GM21576 (cell line): ENCODE measurements around the gene RPL3.
"Not testable (repeated sequence)": the region's sequence is repeated elsewhere in the genome, so short reads cannot be mapped to it uniquely, and the experiment has no call there.

Source experiments
- ATAC-seq: cut with Tn5 transposase; IDR thresholded peaks from one replicate; pipeline ENCODE4 v1.9.1; 2021; ENCODE audit warnings: mild to moderate bottlenecking, moderate library complexity; ENCODE audit not compliant: unreplicated experiment

RPL3 gene

DNA sequence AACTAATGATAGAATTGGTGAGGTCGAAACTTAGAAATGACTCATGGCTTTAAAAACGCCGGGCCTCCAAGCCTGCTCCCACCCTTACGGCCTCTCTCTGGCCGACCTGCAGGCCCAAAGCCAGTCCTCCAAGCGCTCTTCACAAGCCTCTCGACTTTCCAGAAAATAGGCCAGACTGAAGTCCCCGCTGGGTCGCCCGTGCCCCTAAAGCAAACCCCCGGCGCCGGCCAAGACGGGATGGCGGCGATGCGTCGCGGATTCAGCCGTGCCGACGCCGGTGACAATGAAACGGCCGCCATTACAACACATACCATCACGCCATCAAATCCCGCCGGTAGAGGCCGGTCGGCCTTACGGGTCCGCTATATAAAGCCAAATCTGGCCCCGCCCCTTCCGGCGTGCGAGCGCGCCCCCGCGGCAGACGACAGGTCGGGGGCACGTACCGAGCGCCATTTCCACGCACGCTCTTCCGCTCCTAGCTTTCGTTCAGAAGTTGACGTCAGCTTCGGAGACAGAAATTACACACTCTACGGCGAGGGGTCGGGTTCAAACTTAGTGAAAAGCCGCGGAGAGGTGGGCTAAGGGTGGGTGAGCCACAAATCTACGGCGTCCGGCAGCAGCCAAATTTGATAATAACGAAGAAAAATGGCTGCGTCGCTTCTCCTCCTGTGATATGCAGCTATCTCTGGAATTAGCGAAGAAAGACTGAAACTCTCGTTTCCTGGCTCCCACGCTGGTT, at the start of gene RPL3:
RPL3 (minus strand) TSS at position 340 of the 739 bp plus-strand sequence; CDS start at position 314, 26 bp downstream.
- ATAC-seq: peak; percentile 75

DNA sequence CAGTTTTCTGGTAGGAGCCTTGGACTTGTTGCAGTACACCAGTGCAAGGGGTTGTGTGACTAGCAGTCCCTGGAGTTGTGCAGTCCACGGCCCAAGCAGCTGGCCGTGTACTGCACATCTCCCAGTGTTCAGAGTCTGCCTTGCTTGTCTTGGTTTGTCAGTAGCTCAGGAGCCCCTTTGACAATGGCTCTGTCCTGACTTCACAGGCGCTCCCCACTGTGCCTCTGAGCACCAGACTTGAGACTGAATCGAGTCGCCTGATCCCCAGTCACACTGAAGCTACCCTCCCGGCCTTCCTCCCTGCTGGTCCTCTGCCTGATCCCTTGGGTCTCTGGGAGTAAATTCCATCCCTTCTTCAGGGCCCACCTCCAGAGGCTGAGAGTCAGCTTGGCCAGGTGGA, 49.8 kb upstream of the RPL3 start:
- no peak for ATAC-seq

DNA sequence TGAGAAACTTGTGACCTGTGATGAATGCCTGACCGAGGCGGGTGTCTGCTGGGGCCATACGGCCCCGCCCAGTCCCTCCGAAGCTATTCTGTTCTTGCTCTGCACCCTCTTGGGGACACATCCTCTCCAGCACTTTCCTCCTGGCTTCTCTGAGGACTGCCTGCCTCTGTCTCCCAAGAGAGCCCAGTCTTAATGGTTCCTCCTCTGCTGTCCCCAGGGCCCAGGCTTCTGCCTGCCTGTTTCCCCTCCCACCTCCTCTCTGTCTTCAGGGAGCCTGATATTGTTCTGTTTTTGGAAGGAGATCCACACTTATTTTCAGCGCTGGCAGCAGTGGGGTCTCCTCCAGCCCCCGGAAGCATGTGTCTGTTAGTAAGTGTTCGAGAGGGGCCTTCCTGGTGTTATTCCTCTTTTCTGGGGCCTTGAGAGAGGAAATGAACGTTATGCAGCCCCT, 49.1 kb upstream of the RPL3 start:
- no peak for ATAC-seq

DNA sequence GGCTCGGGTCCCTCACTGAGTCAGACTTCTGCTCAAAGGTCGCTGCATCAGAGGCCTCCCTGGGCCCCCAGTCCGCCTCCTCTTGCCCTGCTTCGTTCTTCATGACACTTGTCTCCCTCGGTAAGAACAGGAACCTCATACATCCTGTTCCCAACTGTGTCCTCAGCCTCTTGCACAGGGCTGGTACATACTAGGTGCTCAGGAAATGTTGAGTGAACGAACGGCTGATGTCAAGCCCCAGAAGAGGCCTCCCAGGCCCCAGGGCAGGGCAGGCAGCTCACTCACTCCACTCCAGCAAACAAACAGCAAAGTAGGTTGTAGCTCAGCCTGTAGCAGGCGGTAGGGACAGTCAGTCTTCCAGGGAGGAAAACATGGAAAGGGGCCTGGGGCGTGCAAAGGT, 47.6 kb upstream of the RPL3 start:
- no peak for ATAC-seq

GRCh38 chr22:39365492-39365780, 46.0 kb upstream of the RPL3 start:
- no peak for ATAC-seq

GRCh38 chr22:39364714-39365491, 45.5 kb upstream of the RPL3 start:
- no peak for ATAC-seq

DNA sequence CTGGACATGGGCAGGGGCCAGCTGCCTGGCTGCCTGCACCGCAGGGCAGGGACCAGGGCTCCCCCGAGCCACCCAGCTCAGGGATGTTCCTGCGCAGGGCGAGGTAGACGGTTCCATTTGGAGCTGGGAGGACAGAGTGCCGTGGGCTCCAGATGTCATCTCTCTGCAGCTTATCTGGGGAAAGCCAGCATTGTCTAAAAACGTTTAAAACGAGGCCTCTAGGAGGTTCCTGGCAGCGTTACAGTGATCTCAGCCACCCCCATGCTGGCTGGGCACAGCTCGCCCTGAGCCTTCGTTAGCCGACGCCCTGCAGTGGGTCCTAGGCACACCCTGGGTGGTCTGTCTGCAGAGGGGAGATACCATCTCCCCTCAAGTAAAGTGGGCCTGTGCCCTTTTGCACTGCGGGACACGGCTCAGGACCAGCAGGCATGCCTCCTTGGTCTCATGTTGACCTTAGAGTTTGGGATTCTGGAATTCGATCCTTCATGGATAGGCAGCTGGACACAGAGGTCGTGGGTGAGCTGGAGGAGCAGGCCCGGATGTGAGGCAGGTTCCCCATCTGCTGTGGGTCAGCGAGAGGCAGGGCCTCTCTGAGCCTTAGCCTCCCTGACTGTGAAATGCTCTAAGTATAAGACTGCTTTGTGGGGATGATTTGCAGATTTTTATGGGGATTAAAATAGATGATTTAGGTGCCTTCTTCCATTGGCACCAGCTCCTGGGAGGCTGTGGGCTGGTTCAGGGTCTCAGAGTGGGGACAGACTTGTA, 44.5 kb upstream of the RPL3 start:
- no peak for ATAC-seq

- no peak for ATAC-seq
Measured at GRCh38 chr22:39362932-39363331, 43.5 kb upstream of the RPL3 start.

DNA sequence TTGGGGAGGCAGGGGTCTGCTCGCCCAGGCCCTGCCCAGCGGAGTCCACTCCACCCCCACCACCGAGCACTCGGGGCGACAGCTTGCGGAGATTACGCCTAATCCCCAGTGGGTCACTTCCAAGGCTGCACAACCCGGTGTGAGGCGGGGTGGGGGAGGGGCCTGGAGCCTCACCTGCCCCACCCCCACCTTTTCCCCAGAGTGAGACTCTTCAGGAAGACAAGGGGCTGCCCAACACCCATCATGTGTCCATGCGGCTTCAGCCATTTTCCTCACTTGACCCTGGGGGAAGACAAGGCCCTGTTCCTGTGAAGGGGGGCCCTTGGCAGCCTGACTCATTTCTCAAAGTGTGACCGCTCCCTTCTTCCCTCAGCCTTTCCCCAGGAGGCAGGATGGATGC, 42.8 kb upstream of the RPL3 start:
- ATAC-seq: no peak

DNA sequence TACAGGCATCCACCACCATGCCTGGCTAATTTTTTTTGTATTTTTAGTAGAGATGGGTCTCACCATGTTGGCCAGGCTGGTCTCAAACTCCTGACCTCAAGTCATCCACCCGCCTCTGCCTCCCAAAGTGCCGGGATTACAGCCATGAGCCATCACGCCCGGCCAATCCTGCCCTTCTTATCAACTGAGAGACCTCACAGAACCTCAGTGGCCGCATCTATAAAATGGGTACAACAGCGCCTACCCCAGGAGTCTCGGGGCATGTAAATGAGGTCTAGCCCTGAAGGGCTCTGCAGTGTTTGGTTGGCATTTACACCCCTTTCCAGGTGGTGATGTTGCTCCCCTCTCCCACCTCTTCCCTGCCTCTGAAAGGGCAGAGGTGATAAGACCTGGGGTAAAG, 42.1 kb upstream of the RPL3 start:
- ATAC-seq: no peak

DNA sequence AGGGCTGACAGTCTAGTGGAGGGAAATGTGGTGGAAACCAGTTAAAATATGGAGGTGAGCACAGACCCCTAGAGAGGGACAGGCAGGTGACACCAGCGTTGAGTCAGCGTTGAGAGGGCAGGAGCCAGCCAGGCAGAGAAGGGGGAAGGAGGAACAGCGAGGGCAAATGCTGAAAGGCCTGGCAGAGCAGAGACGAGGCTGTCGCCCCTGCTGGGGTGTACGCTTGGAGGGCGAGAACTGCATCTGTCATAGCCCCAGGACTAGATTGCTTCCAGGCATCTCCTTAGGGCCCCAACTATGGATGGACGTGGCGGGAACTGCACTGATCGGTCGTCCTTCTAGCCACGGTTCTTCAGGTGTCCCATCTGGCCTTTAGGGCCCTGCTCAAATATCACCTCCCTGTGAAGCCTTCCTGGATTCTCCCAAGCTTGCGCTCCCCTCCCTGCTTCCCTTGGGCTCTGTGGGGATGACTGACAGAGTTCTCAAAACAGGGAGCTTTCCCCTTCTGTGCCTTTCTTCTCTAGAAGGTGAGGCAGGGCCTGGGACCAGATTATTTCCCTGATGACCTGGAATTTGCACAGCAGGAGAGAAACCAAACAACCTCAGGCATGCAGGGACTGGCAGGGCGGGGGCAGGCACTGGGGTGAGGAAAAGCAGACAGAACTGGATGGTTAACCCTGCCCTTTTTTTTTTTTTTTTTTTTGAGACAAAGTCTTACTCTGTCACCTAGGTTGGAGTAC, 41.4 kb upstream of the RPL3 start:
- no peak for ATAC-seq

DNA sequence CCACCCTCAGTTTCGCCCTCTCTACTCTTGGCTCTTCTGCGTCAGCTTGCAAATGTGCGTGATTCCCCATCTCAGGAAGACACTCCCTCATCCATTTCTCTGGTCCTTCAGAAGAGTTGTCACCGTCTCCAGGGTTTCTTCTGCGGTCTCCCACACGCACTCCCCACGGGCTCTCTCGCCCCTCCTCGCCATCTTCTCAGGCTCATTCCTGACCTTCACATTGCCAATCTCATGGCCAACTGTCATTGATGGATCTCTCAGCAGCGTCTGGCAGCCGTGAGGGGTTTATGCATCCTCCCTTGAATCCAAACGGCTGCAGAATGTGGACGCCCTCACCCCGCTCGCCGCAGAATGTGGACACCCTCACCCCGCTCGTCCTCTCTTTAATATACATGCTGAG, 40.8 kb upstream of the RPL3 start:
- ATAC-seq: no peak

DNA sequence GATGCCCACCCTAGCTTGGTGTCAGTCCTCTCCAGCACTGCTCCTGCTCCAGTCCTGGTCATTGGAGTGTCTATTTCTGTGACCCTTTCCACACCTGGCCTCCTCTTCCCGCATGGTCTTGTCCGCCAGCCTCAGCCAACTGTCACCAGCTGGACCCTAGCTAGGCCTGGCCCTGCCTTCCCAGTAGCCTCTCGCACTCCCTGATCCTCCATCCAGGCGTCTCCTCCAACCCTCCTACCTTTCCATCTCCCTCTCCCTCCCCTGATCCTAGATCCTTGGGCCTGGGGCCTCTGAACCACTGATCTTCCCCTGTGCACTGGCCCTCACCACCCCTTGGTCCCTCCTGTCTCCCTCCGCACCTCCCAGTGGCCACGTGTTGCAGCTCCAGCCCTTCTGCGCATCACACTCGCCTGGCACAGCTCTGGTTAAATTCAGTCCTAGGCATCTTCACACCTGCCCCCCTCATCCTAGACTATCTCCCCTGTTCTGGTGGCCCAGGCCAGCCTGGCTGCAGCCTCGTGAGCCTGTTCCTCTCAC, 40.3 kb upstream of the RPL3 start:
- no peak for ATAC-seq

- not testable (repeated sequence) for ATAC-seq
Measured at GRCh38 chr22:39358197-39358596, 38.8 kb upstream of the RPL3 start.

DNA sequence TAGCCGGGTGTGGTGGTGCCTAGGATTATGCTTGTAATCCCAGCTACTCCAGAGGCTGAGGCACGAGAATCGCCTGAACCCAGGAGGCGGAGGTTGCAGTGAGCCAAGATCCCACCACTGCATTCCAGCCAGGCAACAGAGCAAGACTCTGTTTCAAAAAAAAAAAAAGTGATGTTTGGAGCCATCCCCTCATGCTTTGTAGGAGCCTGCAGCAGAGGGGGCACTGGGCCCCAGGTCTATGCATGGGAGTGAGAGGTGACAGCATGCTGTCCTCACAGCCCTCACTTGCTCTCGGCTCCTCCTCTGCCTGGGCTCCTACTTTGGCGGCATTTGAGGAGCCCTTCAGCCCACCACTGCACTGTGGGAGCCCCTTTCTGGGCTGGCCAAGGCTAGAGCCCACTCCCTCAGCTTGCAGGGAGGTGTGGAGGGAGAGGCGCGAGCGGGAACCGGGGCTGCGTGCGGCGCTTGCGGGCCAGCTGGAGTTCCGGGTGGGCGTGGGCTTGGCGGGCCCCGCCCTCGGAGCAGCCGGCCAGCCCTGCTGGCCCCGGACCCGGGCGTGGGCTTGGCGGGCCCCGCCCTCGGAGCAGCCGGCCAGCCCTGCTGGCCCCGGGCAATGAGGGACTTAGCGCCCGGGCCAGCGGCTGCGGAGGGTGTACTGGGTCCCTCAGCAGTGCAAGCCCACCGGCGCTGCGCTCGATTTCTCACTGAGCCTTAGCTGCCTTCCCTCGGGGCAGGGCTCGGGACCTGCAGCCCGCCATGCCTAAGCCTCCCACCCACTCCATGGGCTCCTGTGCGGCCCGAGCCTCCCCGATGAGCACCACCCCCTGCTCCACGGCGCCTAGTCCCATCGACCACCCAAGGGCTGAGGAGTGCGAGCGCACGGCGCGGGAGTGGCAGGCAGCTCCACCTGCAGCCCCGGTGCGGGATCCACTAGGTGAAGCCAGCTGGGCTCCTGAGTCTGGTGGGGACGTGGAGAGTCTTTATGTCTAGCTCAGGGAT, 38.0 kb upstream of the RPL3 start:
- ATAC-seq: not testable (repeated sequence)

DNA sequence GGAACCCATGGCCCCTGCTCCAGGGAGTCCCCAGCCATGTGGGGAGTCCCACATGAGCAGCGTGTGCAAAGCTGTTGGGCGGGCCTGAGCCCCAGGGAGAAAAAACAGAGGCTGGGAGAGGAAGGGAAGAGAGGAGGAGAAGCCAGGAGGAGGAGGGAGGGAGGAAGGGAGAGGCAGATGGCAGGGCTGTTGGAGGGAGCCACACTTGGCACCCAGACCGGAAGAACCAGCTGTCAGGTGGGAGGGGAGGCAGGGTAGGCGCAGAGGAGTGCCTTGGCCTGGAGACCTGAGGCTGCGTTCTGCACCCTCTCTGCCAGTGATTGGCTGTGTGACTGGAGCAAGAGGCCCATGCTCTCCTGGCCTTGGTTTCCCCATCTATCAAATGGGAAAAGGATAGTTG, 37.0 kb upstream of the RPL3 start:
- ATAC-seq: no peak

- ATAC-seq: not testable (repeated sequence)
Measured at GRCh38 chr22:39355805-39356204, 36.4 kb upstream of the RPL3 start.

- no peak for ATAC-seq
Measured at GRCh38 chr22:39355080-39355479, 35.7 kb upstream of the RPL3 start.

DNA sequence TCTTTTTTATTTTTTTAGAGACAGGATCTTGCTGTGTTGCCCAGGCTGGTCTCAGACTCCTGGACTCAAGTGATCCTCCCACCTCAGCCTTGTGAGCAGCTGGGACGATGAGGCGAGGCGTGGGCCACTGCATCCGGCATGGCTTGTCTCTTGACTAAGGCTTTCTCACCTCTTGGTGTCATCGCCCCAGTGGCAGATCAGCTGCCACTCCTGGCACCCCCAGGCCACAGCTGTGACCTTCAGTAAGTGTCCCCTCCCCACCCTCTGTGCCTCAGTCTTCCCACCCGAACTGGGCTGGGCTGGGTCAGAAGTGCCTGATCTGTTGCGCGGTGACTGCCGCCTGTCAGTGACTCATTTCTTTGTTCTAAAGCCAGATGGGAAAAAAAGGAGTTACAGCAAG, 33.9 kb upstream of the RPL3 start:
- ATAC-seq: no peak
